B cell (primary cell): ENCODE results near the gene SEPSECS. TPM values are rescaled to one million over a fixed set of nuclear protein-coding genes. Genes with fewer than 3 reads are reported as not detected.

Source experiments
- ATAC-seq: fragments of 200-7000 bp; cut with Tn5 transposase; one replicate; pipeline ENCODE4 v1.10.0; 2021; ENCODE audit warnings: low read depth, mild to moderate bottlenecking, moderate number of reproducible peaks, moderate library complexity
- CTCF ChIA-PET: fragments of 350-600 bp; sonication (Branson Sonifier 250); formaldehyde crosslinking; loops from one replicate; lab custom pipeline; 2021; ENCODE audit warnings: antibody characterized with exemption, inconsistent platforms; lab: Charles Lee
- POLR2A ChIA-PET: fragments of 350-600 bp; sonication (Branson Sonifier 250); formaldehyde crosslinking; loops from one replicate; lab custom pipeline; 2021; ENCODE audit warnings: antibody characterized with exemption; lab: Charles Lee
- DNase-seq: peaks from one replicate; pipeline ENCODE4 v3.0.0; 2013
- H2AFZ ChIP-seq: 2 replicates; pipeline ENCODE4 v1.6.1; 2012; ENCODE audit warnings: mild to moderate bottlenecking, low read depth, low read length; ENCODE audit not compliant: insufficient read depth, poor library complexity, severe bottlenecking
- H3K27ac ChIP-seq, 2 donors: 1 replicate in 1 of 2; 2 replicates in 1 of 2; pipeline ENCODE4 v1.5.1; 2012 to 2013; ENCODE audit warnings: low read length in 2 of 2, mild to moderate bottlenecking in 2 of 2, moderate library complexity in 1 of 2
- H3K27me3 ChIP-seq, 4 experiments: fragments of 200-600 bp in 1 of 4; sonication (generic) in 1 of 4; replicated peaks in 1 of 4; 1 replicate in 2 of 4; 2 replicates in 2 of 4; pipeline versions ENCODE4 v1.6.1 to v1.7.0; 2013 to 2016; ENCODE audit warnings: low read length in 3 of 4, mild to moderate bottlenecking in 2 of 4, mixed read lengths in 1 of 4, moderate library complexity in 1 of 4; ENCODE audit not compliant: insufficient read depth in 4 of 4, control insufficient read depth in 3 of 4; ENCODE audit errors: control extremely low read depth in 1 of 4
- H3K36me3 ChIP-seq, 2 experiments: replicated peaks in 1 of 2; 1 replicate in 1 of 2; 2 replicates in 1 of 2; pipeline versions ENCODE4 v1.6.1 to v1.7.1; 2013; ENCODE audit warnings: low read length in 1 of 2; ENCODE audit not compliant: insufficient read depth in 2 of 2, control insufficient read depth in 1 of 2; ENCODE audit errors: control extremely low read depth in 1 of 2, extremely low read depth in 1 of 2
- H3K4me1 ChIP-seq, 2 donors: fragments of 200-600 bp in 1 of 2; sonication (generic) in 1 of 2; 1 replicate in 1 of 2; 2 replicates in 1 of 2; pipeline versions ENCODE4 v1.5.1 to v1.6.1; 2013 to 2017; ENCODE audit warnings: low read length in 2 of 2; ENCODE audit not compliant: control insufficient read depth in 2 of 2, insufficient read depth in 2 of 2
- H3K4me2 ChIP-seq: replicated peaks from 2 replicates; pipeline ENCODE3; 2012; ENCODE audit warnings: mild to moderate bottlenecking, low read depth, low read length; ENCODE audit not compliant: poor library complexity, severe bottlenecking
- H3K4me3 ChIP-seq, 5 experiments: fragments of 200-600 bp in 1 of 5; sonication (generic) in 1 of 5; 1 replicate in 3 of 5; 2 replicates in 2 of 5; pipeline versions ENCODE4 v1.5.1 to v1.7.0; 2011 to 2016; ENCODE audit warnings: low read length in 4 of 5, mild to moderate bottlenecking in 4 of 5, low read depth in 2 of 5, control low read depth in 1 of 5, moderate library complexity in 1 of 5; ENCODE audit not compliant: insufficient read depth in 1 of 5; ENCODE audit errors: control extremely low read depth in 1 of 5, extremely low read depth in 1 of 5
- H3K79me2 ChIP-seq: fragments of 200-600 bp; sonication (generic); one replicate; pipeline ENCODE4 v1.6.0; 2016; ENCODE audit warnings: low read length; ENCODE audit not compliant: control insufficient read depth, insufficient read depth
- H3K9ac ChIP-seq: fragments of 200-600 bp; sonication (generic); 2 replicates; pipeline ENCODE4 v1.6.1; 2017; ENCODE audit warnings: mild to moderate bottlenecking, low read length, moderate library complexity
- H3K9me3 ChIP-seq, 3 donors: one replicate each; pipeline versions ENCODE4 v1.6.1 to v1.7.1; 2013; ENCODE audit warnings: low read length in 2 of 3; ENCODE audit not compliant: control insufficient read depth in 2 of 3, insufficient read depth in 1 of 3; ENCODE audit errors: control extremely low read depth in 1 of 3
- H4K20me1 ChIP-seq: 2 replicates; pipeline ENCODE4 v1.6.0; 2012; ENCODE audit warnings: mild to moderate bottlenecking, low read length; ENCODE audit not compliant: insufficient read depth, control insufficient read depth, poor library complexity, severe bottlenecking
- H3K27ac Mint-ChIP-seq: one replicate; pipeline ENCODE4 v1.8.0; 2021; ENCODE audit warnings: mixed read lengths
- H3K27me3 Mint-ChIP-seq: one replicate; pipeline ENCODE4 v1.8.0; 2021; ENCODE audit warnings: mixed read lengths
- H3K4me1 Mint-ChIP-seq: one replicate; pipeline ENCODE4 v1.8.0; 2021; ENCODE audit warnings: mixed read lengths
- H3K4me3 Mint-ChIP-seq: one replicate; pipeline ENCODE4 v1.8.0; 2021; ENCODE audit warnings: mixed read lengths
- H3K9me3 Mint-ChIP-seq: one replicate; pipeline ENCODE4 v1.8.0; 2022; ENCODE audit warnings: mixed read lengths; ENCODE audit not compliant: insufficient read depth
- EZH2 ChIP-seq: IDR thresholded peaks from 2 replicates; pipeline ENCODE4 v1.6.1; 2012; ENCODE audit warnings: borderline replicate concordance, low read depth, mild to moderate bottlenecking, moderate library complexity, low read length; ENCODE audit not compliant: insufficient read depth, poor library complexity, severe bottlenecking
- WGBS: methylation state at CpG from one replicate; pipeline ENCODE4 v1.1.5; 2013; ENCODE audit warnings: missing lambda C conversion rate; ENCODE audit not compliant: insufficient coverage; 5-methylcytosine and 5-hydroxymethylcytosine counted together
- intact Hi-C: fragments of 100-400 bp; cut with micrococcal nuclease; formaldehyde crosslinking; loops from one replicate; pipeline ENCODE4 v1.10.0; 2022
- polyA plus RNA-seq: library from polyadenylated mRNA; depleted of rRNA; stranded (reverse); fragments of >200 nt; gene quantifications from 2 replicates; pipeline ENCODE4 v1.2.3, GENCODE V29; 2012
- total RNA-seq, 2 donors: library from RNA; stranded (reverse); fragments of 120-200 nt in 1 of 2; gene quantifications; 1 replicate in 1 of 2; 2 replicates in 1 of 2; pipeline versions ENCODE4 v1.2.3 to v1.2.4, GENCODE V29; 2013 to 2022
- TF ChIP-seq, protein P1 (sequence below): fragments of 200-600 bp; IDR thresholded peaks from one replicate; pipeline ENCODE4 v1.8.0; 2022; ENCODE audit warnings: antibody characterized with exemption, mild to moderate bottlenecking

The SEPSECS gene
- total and polyA plus RNA-seq, 2 donors (not counting 1 experiment from before 2014, with no cell fraction given) = 6.2 to 17.0 TPM

DNA sequence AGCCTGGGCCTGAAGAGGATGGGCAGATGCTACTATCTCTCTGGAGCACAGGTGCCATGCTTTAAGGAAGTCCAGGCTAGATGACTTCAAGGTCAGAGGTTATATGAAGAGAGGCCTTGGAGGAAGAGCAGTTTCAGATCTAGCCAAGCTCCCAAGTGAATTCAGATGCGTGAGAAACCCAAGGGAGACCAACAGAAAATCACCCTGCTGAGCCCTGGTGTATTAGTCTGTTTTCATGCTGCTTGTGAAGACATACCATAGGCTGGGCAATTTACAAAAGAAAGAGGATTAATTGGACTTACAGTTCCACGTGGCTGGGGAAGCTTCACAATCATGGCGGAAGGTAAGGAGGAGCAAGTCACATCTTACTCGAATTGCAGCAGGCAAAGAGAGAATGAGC lies 81.7 kb downstream of the SEPSECS start:
- H4K20me1 ChIP-seq = no peaks in the 10 kb centered on the region
- H3K9me3 ChIP-seq = no peaks in the 10 kb centered on the region
- ChIA-PET CTCF (no interaction called here), POLR2A (no interaction called here)
- no peak overlapping the region for H3K27ac Mint-ChIP-seq
- no peak overlapping the region for H3K4me3 Mint-ChIP-seq
- no peaks in the 10 kb centered on the region for H3K36me3 ChIP-seq
- H3K4me3 ChIP-seq = no peak overlapping the region
- H3K4me2 ChIP-seq = no peak overlapping the region
- no peaks in the 10 kb centered on the region for H3K79me2 ChIP-seq
- H3K9ac ChIP-seq = no peak overlapping the region
- intact Hi-C loops = no loop called here
- H2AFZ ChIP-seq = no peak overlapping the region
- no peaks in the 10 kb centered on the region for H3K27me3 ChIP-seq
- WGBS = 86% methylated on average over 2 of the region's 4 CpGs
- peaks cover 36% of the 10 kb centered on the region for H3K27me3 Mint-ChIP-seq
- no peak overlapping the region for H3K27ac ChIP-seq
- TF ChIP-seq EZH2 = no peak
- TF ChIP-seq, protein P1, sequence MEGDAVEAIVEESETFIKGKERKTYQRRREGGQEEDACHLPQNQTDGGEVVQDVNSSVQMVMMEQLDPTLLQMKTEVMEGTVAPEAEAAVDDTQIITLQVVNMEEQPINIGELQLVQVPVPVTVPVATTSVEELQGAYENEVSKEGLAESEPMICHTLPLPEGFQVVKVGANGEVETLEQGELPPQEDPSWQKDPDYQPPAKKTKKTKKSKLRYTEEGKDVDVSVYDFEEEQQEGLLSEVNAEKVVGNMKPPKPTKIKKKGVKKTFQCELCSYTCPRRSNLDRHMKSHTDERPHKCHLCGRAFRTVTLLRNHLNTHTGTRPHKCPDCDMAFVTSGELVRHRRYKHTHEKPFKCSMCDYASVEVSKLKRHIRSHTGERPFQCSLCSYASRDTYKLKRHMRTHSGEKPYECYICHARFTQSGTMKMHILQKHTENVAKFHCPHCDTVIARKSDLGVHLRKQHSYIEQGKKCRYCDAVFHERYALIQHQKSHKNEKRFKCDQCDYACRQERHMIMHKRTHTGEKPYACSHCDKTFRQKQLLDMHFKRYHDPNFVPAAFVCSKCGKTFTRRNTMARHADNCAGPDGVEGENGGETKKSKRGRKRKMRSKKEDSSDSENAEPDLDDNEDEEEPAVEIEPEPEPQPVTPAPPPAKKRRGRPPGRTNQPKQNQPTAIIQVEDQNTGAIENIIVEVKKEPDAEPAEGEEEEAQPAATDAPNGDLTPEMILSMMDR = no peak
- H3K4me1 Mint-ChIP-seq = no peaks in the 10 kb centered on the region
- H3K4me1 ChIP-seq = no peaks in the 10 kb centered on the region
- DNase-seq (no peak), ATAC-seq (no peak)
- H3K9me3 Mint-ChIP-seq = peaks cover 3% of the 10 kb centered on the region

DNA sequence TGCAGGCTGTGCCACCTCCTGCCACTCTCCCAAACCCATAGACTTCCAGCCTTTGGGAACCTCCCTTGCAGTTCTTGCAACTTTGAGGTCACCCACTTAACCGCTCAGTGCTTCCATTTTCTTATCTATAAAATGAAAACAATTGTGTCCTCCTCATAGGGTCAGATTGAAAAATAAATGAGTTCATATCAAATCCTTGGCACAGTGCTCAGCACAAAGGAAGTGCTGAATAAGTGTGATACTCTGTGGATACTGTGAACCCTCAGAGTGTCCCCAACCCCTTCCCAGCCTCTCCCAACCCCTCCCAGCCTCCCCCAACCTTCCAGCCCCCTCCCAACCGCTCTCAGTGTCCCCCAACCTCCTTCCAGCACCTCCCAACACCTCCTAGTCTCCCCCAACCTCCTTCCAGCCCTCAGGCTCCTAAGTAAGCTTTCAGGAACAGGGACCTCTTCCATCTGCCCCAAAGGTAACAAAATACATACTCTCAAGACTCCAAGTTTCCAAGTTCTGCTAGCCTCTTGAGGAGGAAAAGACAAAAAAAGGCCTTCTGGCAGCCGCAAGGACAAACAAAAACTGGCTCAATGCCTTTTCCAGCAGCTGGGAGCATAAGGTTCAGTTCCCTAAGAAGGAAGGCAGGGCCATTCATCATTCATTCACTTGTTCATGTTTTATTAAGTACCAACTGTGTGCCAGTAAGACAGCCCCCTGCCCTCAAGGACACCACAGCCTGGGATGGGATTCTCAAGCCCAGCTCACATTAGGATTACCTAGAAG lies 83.4 kb downstream of the SEPSECS start:
- POLR2A ChIA-PET = no interaction called here
- Histone ChIP-seq H3K4me2 (no peak overlapping the region), H3K27ac (no peak overlapping the region), H3K27me3 (no peaks in the 10 kb centered on the region), H3K4me3 (no peak overlapping the region), H3K9me3 (no peaks in the 10 kb centered on the region), H3K79me2 (no peaks in the 10 kb centered on the region), H3K36me3 (no peaks in the 10 kb centered on the region), H4K20me1 (no peaks in the 10 kb centered on the region), H2AFZ (no peak overlapping the region), H3K4me1 (no peaks in the 10 kb centered on the region), H3K9ac (no peak overlapping the region)
- TF ChIP-seq, protein P1 = no peak
- TF ChIP-seq EZH2 = no peak
- Mint-ChIP-seq H3K27ac (no peak overlapping the region), H3K9me3 (peaks cover 3% of the 10 kb centered on the region), H3K27me3 (peaks cover 27% of the 10 kb centered on the region), H3K4me1 (no peaks in the 10 kb centered on the region), H3K4me3 (no peak overlapping the region)
- CTCF ChIA-PET = no interaction called here
- intact Hi-C loops = no loop called here
- 80% methylated on average over 2 of the region's 3 CpGs for WGBS
- DNase-seq = no peak
- no peak for ATAC-seq
